HG02840 (cell line): ENCODE data around the gene ASF1A.

ENCODE experiments used
- ATAC-seq: cut with Tn5 transposase; IDR thresholded peaks from one replicate; pipeline ENCODE4 v1.9.1; 2021; ENCODE audit warnings: mild to moderate bottlenecking, moderate library complexity, moderate number of reproducible peaks; ENCODE audit not compliant: unreplicated experiment, low FRiP score

Gene ASF1A

GRCh38 chr6:118877806-118878205 is 16.1 kb upstream of the ASF1A start:
- no peak for ATAC-seq

- ATAC-seq, result peak; percentile 79
Measured at GRCh38 chr6:118881440-118882313, 12.3 kb upstream of the ASF1A start.

GRCh38 chr6:118882314-118882905 is 11.5 kb upstream of the ASF1A start:
- no peak for ATAC-seq

- no peak for ATAC-seq
Measured at GRCh38 chr6:118886641-118887040, 7.3 kb upstream of the ASF1A start.

- no peak for ATAC-seq
Measured at GRCh38 chr6:118889163-118889562, 4.8 kb upstream of the ASF1A start.

- ATAC-seq, result no peak
Measured at GRCh38 chr6:118890997-118891790, 2.8 kb upstream of the ASF1A start.

- no peak for ATAC-seq
Measured at GRCh38 chr6:118892355-118892991, 1.5 kb upstream of the ASF1A start.

GRCh38 chr6:118893064-118893806 is 717 bp upstream of the ASF1A start:
- peak; percentile 13 for ATAC-seq

GRCh38 chr6:118894425-118895260 is 691 bp downstream of the ASF1A start:
- peak; percentile 35 for ATAC-seq

GRCh38 chr6:118895261-118895560 is 1.3 kb downstream of the ASF1A start:
- ATAC-seq, result no peak

GRCh38 chr6:118895859-118896258 is 1.9 kb downstream of the ASF1A start:
- ATAC-seq, result no peak

- no peak for ATAC-seq
Measured at GRCh38 chr6:118896339-118897136, 2.6 kb downstream of the ASF1A start.

GRCh38 chr6:118897386-118897785 is 3.4 kb downstream of the ASF1A start:
- no peak for ATAC-seq

- ATAC-seq, result no peak
Measured at GRCh38 chr6:118899948-118900347, 6.0 kb downstream of the ASF1A start.

GRCh38 chr6:118902726-118903125 is 8.8 kb downstream of the ASF1A start:
- no peak for ATAC-seq

GRCh38 chr6:118903138-118903537 is 9.2 kb downstream of the ASF1A start:
- no peak for ATAC-seq

GRCh38 chr6:118903691-118904090 is 9.7 kb downstream of the ASF1A start:
- ATAC-seq, result no peak

GRCh38 chr6:118905084-118905483 is 11.1 kb downstream of the ASF1A start:
- no peak for ATAC-seq

GRCh38 chr6:118905851-118906250 is 11.9 kb downstream of the ASF1A start:
- no peak for ATAC-seq
